GM21423 (cell line): ENCODE measurements around the gene INHBB.
A peak's percentile ranks its signal among the peaks of the same experiment; 100 is the strongest.
"Not testable (repeated sequence)": the region's sequence is repeated elsewhere in the genome, so short reads cannot be mapped to it uniquely, and the experiment has no call there.

Experiments used
- ATAC-seq: cut with Tn5 transposase; IDR thresholded peaks from one replicate; pipeline ENCODE4 v1.9.1; 2021; ENCODE audit warnings: mild to moderate bottlenecking, moderate library complexity; ENCODE audit not compliant: unreplicated experiment

INHBB gene

GRCh38 chr2:120346026-120346666 lies at the start of gene INHBB:
INHBB (plus strand) TSS chr2:120346136; CDS start chr2:120346189, 53 bp downstream.
- no peak for ATAC-seq

- ATAC-seq: no peak
Observed at GRCh38 chr2:120298173-120298835, 47.6 kb upstream of the INHBB start.

GRCh38 chr2:120299004-120299403 lies 46.9 kb upstream of the INHBB start:
- no peak for ATAC-seq

GRCh38 chr2:120299561-120299960 lies 46.4 kb upstream of the INHBB start:
- ATAC-seq: no peak

- no peak for ATAC-seq
Observed at GRCh38 chr2:120300385-120300784, 45.6 kb upstream of the INHBB start.

- no peak for ATAC-seq
Observed at GRCh38 chr2:120301284-120301683, 44.7 kb upstream of the INHBB start.

GRCh38 chr2:120302301-120302700 lies 43.6 kb upstream of the INHBB start:
- ATAC-seq: no peak

GRCh38 chr2:120303177-120303576 lies 42.8 kb upstream of the INHBB start:
- ATAC-seq: no peak

GRCh38 chr2:120305296-120305695 lies 40.6 kb upstream of the INHBB start:
- no peak for ATAC-seq

- no peak for ATAC-seq
Observed at GRCh38 chr2:120305937-120306490, 39.9 kb upstream of the INHBB start.

- no peak for ATAC-seq
Observed at GRCh38 chr2:120307482-120307881, 38.5 kb upstream of the INHBB start.

- no peak for ATAC-seq
Observed at GRCh38 chr2:120308038-120308910, 37.7 kb upstream of the INHBB start.

GRCh38 chr2:120310136-120310535 lies 35.8 kb upstream of the INHBB start:
- peak; percentile 45 for ATAC-seq

- not testable (repeated sequence) for ATAC-seq
Observed at GRCh38 chr2:120310841-120311240, 35.1 kb upstream of the INHBB start.

- ATAC-seq: no peak
Observed at GRCh38 chr2:120312076-120312475, 33.9 kb upstream of the INHBB start.

GRCh38 chr2:120312860-120313694 lies 32.9 kb upstream of the INHBB start:
- no peak for ATAC-seq

GRCh38 chr2:120313695-120314615 lies 32.0 kb upstream of the INHBB start:
- no peak for ATAC-seq

- no peak for ATAC-seq
Observed at GRCh38 chr2:120314690-120315366, 31.1 kb upstream of the INHBB start.
